LHCN-M2 (cell line): ENCODE data around the gene UBTD1. TPM values are rescaled to one million over a fixed set of nuclear protein-coding genes. Genes with fewer than 3 reads are reported as not detected.
A peak's percentile ranks its signal among the peaks of the same experiment; 100 is the strongest.
"Not testable (repeated sequence)": the region's sequence is repeated elsewhere in the genome, so short reads cannot be mapped to it uniquely, and the experiment has no call there.

Source experiments
- DNase-seq: peaks from one replicate; pipeline ENCODE4 v3.0.0-alpha.2; 2012; ENCODE audit warnings: low read depth
- total RNA-seq: library from RNA; depleted of rRNA; stranded (reverse); fragments of >200 nt; gene quantifications from 2 replicates; pipeline ENCODE4 v1.2.3, GENCODE V29; 2014

UBTD1 gene
- total RNA-seq, 1 experiment from 2014 or later, result 39.3 TPM

DNA sequence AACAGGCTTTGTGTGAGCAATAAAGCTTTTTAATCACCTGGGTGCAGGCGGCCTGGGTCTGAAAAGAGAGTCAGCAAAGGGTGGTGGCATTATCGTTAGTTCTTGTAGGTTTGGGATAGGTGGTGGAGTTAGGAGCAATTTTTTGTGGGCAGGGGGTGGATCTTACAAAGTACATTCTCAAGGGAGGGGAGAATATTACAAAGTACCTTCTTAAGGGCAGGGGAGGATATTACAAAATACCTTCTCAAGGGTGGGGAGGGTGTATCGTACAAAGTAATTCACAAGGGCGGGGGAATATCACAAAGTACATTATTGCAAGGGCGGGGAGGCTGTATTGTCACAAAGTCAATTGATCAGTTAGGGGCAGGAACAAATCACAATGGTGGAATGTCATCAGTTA lies 63.6 kb downstream of the UBTD1 start:
- DNase-seq, result not testable (repeated sequence)

DNA sequence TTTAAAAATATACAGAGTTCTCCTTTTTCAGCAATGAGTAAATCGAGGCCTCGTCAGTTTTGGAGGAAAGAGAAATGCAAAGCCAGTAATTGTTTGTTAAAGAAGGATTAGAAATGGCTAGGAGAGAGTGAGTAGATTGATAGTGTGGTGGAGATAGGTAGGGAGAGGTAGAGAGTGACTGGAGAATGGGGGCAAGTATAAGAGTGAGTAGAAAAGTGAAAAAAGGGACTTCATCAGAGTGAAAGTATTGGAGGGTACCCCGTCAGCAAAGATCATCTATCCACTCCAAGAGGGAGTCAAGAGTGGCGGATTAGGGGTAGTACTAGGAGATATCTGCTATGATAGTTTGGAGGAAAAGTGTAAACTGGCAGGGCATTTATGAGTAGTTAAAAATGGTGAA lies 64.6 kb downstream of the UBTD1 start:
- no peak for DNase-seq

DNA sequence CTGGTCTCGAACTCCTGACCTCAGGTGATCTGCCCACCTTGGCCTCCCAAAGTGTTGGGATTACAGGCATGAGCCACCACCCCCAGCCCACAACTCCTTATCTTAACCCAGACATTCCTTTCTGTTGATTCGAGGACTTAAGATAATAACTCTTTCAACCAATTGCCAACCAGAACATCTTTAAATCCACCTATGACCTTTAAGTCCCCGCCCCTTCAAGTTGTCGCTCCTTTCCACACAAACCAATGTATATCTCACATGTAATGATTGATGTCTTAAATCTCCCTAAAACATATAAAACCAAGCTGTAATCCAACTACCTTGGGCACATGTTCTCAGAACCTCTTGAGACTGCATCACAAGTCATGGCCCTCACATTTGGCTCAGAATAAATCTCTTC lies 66.1 kb downstream of the UBTD1 start:
- no peak for DNase-seq

DNA sequence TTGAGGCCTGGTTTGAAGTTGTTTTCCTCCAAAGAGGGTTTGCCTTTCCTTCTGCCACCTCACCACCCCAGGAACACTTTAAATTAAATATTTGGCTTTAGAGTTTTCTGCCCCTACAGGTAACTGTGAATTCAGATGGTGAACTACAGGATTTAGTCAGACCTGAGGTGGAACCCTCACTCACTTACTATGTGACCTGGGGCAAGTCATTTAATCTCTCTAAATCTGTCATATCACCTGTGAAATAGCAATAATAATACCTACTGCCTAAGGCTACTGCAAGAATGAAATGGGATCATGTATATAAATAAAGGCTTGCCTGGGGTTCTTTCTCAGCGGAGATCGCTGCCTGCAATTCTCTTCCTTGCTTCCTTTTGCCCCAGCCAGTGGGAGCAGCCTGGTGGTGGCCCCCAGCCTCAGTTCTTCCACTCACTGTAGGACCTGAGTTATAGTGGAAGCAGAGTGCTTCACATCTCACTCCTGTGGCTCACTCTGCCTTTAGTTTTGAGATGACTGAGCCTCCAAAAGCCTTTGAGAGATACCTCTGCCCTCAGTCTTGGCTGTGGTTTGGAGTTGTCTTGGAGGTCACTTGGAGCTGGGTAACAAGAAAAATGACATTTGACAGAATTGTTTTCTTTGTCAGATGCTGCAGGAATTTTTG lies 67.7 kb downstream of the UBTD1 start:
- DNase-seq, result no peak

DNA sequence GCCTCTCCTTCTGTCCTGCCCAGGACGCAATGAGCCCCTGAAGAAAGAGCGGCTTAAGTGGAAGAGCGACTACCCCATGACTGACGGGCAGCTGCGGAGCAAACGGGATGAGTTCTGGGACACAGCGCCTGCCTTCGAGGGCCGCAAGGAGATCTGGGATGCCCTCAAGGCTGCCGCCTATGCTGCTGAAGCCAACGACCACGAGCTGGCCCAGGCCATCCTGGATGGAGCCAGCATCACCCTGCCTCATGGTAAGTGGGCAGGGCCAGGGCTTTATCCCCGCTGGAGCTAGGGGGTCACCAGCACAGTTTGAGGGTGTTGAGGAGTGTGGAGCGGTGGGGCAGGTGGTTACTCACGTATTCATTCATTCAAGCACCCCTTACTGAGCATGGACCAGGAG lies 69.2 kb downstream of the UBTD1 start:
- DNase-seq, result no peak

DNA sequence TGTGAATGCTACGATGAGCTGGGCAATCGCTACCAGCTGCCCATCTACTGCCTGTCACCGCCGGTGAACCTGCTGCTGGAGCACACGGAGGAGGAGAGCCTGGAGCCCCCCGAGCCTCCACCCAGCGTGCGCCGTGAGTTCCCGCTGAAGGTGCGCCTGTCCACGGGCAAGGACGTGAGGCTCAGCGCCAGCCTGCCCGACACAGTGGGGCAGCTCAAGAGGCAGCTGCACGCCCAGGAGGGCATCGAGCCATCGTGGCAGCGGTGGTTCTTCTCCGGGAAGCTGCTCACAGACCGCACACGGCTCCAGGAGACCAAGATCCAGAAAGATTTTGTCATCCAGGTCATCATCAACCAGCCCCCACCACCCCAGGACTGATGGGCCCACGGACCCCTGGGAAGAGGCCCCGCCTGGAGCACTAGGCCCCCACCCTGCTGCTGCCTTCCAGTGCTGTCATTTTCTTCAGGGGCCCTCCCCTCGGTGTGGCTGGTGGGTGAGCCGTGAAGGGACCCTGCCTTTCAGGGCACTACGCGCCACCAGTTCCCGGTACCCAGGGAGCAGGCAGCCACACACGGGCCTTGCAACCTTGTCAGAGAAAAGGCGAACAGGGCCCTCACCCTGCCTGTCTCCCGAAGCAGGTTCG lies 71.5 kb downstream of the UBTD1 start:
- no peak for DNase-seq

DNA sequence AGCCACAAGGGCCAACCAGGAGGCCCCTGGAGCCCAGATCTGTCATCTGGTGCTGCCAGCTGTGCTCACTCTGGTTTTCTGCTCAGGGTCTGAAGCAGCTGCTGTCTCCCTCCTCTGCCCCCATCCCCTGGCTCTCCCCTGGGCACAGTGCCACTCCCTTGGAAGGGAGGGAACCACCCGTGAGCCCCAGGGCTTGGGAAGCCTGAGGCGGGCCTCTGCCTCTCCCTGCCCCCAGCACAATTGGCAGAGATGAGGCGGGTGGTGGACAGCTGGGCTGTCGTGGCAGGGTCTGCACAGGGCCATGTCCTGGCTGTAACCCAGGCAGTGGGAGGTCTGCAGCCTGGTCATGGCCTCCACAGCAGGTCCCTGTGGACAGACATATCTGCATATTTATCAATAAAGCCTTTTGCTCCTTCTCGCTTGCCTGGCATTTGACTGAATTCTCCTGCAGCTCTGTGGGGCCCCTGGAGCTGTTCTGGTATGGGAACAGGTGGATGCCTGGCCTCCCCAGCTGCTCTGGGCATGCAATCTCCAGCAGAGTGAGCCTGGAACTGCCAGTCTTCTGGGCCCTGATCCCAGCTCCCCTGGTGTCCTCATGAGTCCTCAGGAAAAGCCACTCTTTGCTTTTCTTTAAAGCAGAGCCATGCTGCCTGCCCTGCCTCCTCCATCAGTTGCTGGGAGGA lies 72.2 kb downstream of the UBTD1 start:
- peak; percentile 66 for DNase-seq

DNA sequence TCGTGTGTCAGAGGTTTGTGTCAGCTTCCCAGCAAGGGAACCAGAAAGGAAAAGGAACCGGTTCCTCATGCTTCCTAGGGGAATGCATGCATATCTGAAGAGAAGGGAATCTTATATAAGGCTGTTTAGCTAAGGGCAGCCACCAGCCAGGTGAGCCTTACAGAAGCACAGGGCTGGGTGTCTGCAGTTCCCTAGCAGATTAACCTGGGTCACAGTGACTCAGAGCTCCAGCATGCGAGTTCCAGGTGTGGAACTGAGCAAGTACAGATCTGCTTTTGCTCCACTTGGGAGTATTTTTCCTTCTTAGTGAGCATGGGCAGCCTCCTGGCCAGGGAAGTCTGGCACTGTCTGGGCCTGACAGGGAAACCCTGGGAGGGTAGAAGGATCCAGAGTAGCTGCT lies 72.9 kb downstream of the UBTD1 start:
- no peak for DNase-seq

DNA sequence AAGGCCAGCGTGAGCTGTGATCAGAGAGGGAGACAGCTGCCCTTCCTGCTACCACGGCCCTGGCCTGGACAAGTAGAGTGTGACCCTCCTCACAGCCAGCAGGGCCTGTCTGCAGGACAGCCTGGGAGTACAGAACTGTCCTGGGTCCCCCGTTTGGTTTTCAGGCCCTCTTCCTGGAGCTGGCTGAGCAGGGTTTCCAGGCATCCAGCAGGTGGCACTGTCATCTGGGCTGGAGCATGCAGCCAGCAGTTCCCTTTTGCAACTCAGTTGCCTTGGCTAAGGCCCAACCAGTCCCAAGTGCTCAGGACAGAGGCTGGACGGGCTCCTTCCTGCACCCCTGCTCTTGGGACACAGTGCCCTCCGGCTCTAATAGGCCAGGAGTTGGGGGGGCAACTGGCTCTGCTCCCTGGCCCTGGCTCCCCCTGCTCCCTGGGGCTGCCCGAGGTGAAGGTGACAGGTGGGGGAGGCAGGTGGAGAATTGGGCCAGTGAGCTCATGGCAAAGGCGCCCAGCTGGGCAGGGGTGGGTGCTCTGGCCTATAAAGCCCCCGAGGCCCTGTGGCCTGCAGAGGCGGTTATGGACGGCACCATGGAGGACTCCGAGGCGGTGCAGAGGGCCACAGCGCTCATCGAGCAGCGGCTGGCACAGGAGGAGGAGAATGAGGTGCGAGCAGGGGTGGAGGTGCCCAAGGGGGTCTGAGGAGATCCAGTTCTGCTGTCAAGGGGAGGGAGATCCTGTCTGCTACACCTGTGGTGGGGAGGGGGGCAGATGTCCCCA lies 73.7 kb downstream of the UBTD1 start, which contains the start of gene ANKRD2:
Gene ANKRD2, plus strand, starts transcription at position 566 of the 776 bp plus-strand sequence. Its CDS starts 10 bp downstream, at position 576.
- DNase-seq, result peak; percentile 72

DNA sequence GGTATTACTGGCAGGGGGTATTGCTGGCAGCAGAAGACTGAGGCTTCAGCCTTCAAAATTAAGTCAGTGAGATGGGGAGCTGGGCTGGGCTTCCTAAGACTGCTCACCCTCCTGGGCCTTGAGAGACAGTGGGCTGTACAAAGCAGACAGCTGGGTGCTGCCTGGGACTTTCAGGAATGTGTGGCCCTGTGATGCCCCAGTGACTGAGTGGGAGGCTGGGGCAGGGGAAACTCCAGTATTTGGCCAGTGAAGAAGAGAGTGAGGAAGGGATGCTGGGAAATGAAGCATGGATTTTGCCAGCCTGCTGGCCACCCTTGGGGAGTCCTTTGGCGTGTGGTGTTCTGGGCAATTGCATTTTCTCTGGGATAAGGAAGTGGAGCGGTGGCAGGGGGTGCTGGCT lies 74.3 kb downstream of the UBTD1 start:
- DNase-seq, result peak; percentile 26

DNA sequence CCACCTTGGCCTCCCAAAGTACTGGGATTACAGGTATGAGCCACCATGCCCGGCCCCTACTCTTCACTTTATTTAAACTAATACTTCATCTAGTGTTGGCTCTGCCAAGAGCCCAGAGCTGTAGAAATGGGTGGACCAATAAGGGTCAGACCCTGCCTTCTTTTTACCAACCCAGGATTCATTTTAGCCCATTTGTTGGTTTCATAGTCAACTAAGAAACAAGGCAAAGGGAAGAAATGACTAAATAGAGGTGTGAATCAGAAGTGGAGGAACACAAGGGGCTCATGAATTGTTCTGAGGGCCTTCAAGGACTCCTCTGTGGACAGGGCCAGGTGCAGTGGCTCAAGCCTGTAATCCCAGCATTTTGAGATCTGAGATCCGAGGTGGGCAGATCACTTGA lies 74.9 kb downstream of the UBTD1 start:
- DNase-seq, result no peak

DNA sequence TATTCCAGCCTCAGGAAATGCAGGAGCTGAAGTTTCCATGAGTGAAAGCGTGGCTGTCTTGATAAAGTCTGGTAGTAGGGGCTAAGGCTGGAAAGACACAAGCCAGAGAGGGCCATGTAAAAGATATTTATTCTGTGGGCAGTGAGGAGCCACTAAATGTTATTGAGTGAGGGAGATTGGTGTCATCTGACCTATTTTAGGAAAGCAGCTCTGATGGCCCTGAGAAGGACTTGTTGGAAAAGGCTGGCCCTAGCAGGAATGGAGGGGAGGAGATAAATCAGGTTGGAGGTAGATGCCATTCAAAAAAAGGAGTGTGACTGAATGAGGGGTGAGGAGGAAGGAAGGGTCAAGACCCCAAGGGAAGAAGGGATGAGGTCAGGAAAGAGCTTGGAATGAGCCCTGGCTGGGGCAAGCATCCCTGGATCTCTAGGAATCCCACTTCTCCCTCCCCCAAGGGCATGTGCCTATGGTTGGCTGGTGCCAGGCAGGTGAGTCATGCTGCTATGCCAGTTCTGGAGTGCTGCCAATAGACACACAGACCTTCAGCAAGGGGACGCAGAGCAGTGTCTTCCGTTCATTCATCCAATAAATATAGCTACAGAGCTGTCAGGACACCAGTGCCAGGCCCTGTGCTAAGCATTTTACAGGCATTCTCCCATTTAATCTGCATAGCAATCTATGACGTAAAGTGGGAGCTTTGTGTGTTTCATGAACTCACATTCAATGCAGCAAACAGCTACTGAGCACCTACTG lies 75.8 kb downstream of the UBTD1 start:
- DNase-seq, result peak; percentile 97

DNA sequence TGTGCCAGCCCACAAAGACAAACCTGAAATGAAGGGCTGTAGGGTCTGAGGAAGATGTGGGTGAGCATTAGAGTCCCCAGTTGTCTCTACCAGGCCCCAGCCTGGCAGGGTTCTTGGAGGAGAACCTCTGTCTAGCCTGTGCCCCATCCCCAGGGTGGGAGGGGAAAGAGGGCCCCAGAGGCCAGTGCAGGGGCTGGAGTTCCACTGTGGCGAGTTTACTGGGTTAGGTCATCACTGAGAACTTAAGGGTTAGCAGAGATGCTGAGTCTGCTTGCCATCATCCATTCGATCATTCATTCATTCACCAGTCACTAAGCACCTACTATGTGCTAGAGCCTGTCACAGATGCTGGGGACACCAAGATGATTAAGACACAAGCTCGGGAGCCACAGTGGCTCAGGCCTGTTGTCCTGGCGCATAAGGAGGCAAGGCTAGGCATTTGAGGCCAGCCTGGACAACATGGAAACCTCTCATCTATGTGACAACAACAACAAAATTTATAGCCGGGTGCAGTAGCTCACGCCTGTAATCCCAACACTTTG lies 76.5 kb downstream of the UBTD1 start:
- no peak for DNase-seq

DNA sequence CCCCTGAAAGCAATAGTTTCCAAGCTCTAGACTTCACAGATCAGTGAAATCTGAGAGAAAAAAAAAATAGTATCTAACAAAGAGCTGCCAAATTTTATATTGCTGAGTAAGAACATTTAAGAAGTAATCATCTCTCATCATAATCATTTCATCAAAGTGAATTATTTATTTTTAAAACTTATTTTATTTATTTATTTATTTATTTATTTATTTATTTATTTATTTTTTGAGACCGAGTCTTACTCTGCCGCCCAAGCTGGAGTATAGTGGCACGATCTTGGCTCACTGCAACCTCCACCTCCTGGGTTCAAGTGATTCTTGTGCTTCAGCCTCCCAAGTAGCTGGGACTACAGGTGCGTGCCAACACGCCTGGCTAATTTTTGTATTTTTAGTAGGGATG lies 77.8 kb downstream of the UBTD1 start:
- not testable (repeated sequence) for DNase-seq

DNA sequence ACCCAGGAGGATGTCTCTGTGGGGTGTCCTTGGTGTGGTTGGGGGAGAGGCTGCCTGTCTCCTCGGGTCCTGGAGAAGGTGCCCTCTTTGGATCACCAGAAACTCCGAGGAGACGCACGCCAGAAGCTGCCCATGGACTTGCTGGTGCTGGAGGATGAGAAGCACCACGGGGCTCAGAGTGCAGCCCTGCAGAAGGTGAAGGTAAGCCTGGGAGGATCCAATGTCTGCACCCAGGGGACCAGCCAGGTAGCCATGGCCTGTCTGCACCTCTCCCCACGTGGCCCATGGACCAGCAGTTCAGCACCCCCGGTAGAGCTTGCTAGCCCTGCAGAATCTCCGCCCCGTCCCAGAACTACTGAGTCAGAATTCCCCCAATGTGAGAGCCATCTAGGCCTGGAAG lies 79.0 kb downstream of the UBTD1 start:
- no peak for DNase-seq

DNA sequence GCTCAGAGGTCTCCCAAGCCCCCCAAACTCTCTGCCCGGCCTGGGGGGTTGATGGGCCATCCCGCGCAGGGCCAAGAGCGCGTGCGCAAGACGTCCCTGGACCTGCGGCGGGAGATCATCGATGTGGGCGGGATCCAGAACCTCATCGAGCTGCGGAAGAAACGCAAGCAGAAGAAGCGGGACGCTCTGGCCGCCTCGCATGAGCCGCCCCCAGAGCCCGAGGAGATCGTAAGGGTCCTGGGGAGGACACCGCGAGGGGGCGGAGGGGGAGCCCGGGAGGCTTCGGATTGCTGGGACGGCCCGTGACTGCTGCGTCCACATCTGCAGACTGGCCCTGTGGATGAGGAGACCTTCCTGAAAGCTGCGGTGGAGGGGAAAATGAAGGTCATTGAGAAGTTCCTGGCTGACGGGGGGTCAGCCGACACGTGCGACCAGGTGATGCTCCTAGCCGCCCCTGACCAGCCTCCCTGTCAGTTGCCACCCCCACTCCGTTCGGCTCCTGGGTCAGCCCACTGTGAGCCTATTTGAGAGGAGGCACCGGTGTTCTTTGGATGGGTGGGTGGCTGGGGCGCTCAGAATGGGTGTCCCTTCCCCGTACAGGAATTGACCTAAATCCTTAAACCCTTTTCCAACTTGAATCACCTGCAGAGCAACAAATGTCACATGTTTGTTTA lies 79.6 kb downstream of the UBTD1 start:
- DNase-seq, result no peak

DNA sequence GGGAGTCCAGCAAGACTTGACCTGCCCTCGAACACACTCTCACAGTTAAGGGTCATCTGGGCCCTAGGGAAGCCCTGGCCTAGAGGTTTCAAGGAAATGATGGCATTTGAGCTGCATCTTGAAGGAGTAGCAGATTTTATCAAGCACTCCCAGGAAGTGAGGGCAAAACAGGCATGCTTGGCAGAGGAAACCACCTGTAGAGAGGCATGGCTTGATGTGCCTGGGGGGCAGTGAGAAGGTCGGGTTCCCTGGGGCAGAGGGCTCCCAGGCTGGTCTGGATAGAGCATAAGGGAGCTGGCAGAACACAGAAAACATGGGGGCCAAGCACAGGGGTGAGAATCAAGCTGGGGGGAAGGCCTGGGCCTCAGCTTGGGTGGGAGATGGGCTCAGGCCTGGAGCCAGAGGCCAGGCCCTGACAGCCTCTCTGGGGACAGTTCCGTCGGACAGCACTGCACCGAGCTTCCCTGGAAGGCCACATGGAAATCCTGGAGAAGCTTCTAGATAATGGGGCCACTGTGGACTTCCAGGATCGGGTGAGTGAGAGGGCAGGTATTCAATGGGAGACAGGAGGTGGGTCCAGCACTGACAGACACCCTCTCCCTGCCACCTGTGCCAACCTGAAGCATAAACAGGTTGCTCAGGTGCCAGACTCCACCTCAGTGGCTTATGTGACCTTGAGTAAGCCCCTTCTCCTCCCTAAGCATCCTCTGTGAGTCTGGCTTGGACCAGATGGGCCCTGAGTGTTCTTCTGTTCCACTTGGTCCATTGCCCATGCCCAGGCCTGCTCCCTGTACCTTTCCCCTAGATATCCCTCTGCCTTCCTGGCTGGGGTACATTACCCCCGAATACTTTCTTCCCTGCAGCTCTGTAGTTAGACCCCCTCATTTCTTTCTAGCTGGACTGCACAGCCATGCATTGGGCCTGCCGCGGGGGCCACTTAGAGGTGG lies 82.0 kb downstream of the UBTD1 start:
- DNase-seq, result no peak

DNA sequence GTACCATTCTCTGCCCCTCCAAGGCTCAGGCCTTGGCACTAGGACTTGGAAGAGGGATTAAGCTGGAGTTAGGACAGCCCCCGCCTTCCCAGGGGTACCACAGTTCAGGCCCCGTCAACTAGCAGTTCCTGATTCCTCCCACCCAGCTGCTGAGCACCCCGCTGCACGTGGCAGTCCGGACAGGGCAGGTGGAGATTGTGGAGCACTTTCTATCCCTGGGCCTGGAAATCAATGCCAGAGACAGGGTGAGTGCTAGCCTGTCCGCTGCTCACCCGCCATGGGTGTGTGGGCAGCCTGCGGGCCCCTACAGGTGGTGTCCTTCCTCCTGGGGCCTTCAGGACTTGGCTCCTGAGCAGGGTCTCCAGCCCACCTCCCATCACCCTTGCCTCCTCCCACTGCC lies 83.4 kb downstream of the UBTD1 start:
- DNase-seq, result no peak

DNA sequence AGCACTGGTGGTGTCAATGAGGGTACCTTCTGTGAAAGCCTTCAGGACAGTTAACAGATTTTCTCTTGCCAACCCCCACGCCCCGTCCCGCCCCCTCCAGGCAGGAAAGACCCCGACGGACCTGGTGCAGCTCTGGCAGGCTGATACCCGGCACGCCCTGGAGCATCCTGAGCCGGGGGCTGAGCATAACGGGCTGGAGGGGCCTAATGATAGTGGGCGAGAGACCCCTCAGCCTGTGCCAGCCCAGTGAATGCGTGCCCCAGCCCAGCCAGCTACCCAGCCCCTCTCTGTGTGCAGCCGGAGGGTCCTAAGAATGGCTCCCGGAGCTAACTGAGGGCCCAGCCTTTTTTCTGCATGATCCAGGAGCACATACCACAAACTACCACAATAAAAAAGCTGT lies 84.8 kb downstream of the UBTD1 start:
- no peak for DNase-seq
